ENCODE measurements around the gene TMPRSS13.

TMPRSS13 gene

GRCh38 chr11:117961896-117962295 lies 32.7 kb upstream of the TMPRSS13 start:
- no peak for TF ChIP-seq CTCF (IDR thresholded peaks at IDR 0.05; ENCODE audit: extremely low read depth, insufficient read depth, missing control alignments)
- in situ Hi-C loops (cut with MboI; ENCODE audit: low pct_unique_long_range_greater_than_20kb, low sequenced_read_pairs, unreplicated experiment), result no loop called here
- no peak for DNase-seq (ENCODE audit: low spot score)

GRCh38 chr11:117960406-117960805 lies 31.2 kb upstream of the TMPRSS13 start:
- in situ Hi-C loops (cut with MboI; ENCODE audit: low pct_unique_long_range_greater_than_20kb, low sequenced_read_pairs, unreplicated experiment), result no loop called here
- peak; percentile 6 for DNase-seq (ENCODE audit: low spot score)
- TF ChIP-seq CTCF (IDR thresholded peaks at IDR 0.05; ENCODE audit: extremely low read depth, insufficient read depth, missing control alignments), result no peak

- no peak for TF ChIP-seq CTCF (IDR thresholded peaks at IDR 0.05; ENCODE audit: extremely low read depth, insufficient read depth, missing control alignments)
- in situ Hi-C loops (cut with MboI; ENCODE audit: low pct_unique_long_range_greater_than_20kb, low sequenced_read_pairs, unreplicated experiment), result no loop called here
- no peak for DNase-seq (ENCODE audit: low spot score)
Measured at GRCh38 chr11:117959438-117960149, 30.4 kb upstream of the TMPRSS13 start.

GRCh38 chr11:117958949-117959348 lies 29.7 kb upstream of the TMPRSS13 start:
- no peak for DNase-seq (ENCODE audit: low spot score)
- in situ Hi-C loops (cut with MboI; ENCODE audit: low pct_unique_long_range_greater_than_20kb, low sequenced_read_pairs, unreplicated experiment), result no loop called here
- TF ChIP-seq CTCF (IDR thresholded peaks at IDR 0.05; ENCODE audit: extremely low read depth, insufficient read depth, missing control alignments), result no peak

- no peak for DNase-seq (ENCODE audit: low spot score)
- in situ Hi-C loops (cut with MboI; ENCODE audit: low pct_unique_long_range_greater_than_20kb, low sequenced_read_pairs, unreplicated experiment), result no loop called here
Measured at GRCh38 chr11:117953024-117953671, 23.9 kb upstream of the TMPRSS13 start.

More at GRCh38 chr11:117953024-117953671, 23.9 kb upstream of the TMPRSS13 start:
- TF ChIP-seq CTCF (IDR thresholded peaks at IDR 0.05; ENCODE audit: extremely low read depth, insufficient read depth, missing control alignments), result no peak
